ENCODE measurements around the gene MMP15.
"Not testable (repeated sequence)": the region's sequence is repeated elsewhere in the genome, so short reads cannot be mapped to it uniquely, and the experiment has no call there.

MMP15 gene

GRCh38 chr16:58025351-58026138 is at the start of gene MMP15:
TSS of gene MMP15 (plus strand) at chr16:58025754. CDS start at chr16:58026351, 597 bp downstream.
- DNase-seq, result no peak

- DNase-seq, result no peak
These were observed 49.2 kb upstream of the MMP15 start for GRCh38 chr16:57976331-57976796.

- no peak for DNase-seq
These were observed 48.0 kb upstream of the MMP15 start for GRCh38 chr16:57977418-57978069.

GRCh38 chr16:57978070-57978465 is 47.5 kb upstream of the MMP15 start:
- DNase-seq, result not testable (repeated sequence)

GRCh38 chr16:57979006-57979585 is 46.5 kb upstream of the MMP15 start:
- no peak for DNase-seq

DNA sequence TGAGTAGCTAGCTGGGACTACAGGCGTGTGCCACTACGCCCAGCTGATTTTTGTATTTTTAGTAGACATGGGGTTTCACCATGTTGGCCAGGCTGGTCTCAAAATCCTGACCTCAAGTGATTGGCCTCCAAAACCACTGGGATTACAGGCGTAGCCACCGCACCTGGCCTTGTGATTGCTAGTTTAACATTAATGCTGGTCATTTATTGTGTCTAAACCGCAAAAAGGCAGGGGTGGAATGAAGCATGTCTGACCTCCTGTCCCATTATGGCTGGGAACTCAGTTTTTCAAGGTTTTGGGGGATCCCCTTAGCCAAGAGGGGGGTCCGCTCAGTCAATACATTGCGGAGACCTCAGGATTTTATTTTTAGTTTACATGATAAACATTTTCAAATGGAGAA is 43.9 kb upstream of the MMP15 start:
- DNase-seq, result no peak

DNA sequence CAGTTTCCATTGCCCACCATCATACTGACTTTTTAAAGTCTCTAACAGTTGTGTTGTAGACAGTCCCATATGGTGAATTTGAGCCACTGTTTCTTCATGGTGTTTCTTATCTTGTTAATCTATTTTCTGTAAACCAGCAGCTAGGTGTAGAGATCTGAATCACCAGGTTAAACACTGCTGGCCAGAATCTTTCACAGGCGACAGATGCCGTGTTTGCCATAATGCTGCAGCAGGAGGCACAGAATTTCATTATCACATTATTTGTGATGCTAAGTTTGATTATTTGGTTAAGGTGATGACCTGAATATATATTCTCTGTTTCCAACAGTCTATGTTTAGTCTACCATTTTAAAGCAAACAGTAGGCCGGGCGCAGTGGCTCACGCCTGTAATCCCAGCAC is 43.2 kb upstream of the MMP15 start:
- DNase-seq, result no peak

DNA sequence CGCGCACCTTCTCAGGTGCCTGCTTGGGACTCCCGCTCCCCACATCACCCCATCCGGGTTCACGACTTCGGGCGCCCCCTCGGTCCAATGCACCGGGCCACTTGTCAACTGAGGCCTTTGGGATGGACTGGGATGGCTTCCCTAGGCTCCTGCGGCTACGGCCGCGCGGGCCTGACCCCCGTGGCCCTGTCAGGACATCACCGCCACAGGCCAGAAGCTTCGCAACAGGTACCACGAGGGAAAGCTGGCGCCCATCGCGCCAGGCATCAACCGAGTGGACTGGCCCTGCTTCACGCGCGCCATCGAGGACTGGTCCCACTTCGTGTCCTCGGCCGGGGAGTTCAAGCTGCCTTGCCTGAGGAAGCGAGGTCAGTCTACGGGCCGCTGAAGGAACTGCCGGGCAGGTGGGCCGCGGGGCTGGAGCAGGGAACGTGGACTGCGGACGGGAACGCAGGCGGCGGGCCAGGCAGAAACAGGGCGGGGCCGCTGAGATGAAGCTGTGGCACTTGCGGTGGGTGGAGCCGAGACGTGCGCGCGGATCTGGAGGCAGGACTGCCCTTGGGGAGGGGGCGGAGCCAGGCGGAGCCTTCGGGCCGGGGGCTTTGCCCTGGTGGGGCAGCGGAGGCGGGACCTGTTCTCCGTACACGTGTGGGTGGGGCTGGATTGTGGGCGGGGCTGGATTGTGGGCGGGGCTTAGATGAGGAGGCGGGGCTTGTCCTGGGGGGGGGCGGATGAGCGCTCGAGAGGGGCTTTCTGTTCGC is 40.9 kb upstream of the MMP15 start:
- no peak for DNase-seq

DNA sequence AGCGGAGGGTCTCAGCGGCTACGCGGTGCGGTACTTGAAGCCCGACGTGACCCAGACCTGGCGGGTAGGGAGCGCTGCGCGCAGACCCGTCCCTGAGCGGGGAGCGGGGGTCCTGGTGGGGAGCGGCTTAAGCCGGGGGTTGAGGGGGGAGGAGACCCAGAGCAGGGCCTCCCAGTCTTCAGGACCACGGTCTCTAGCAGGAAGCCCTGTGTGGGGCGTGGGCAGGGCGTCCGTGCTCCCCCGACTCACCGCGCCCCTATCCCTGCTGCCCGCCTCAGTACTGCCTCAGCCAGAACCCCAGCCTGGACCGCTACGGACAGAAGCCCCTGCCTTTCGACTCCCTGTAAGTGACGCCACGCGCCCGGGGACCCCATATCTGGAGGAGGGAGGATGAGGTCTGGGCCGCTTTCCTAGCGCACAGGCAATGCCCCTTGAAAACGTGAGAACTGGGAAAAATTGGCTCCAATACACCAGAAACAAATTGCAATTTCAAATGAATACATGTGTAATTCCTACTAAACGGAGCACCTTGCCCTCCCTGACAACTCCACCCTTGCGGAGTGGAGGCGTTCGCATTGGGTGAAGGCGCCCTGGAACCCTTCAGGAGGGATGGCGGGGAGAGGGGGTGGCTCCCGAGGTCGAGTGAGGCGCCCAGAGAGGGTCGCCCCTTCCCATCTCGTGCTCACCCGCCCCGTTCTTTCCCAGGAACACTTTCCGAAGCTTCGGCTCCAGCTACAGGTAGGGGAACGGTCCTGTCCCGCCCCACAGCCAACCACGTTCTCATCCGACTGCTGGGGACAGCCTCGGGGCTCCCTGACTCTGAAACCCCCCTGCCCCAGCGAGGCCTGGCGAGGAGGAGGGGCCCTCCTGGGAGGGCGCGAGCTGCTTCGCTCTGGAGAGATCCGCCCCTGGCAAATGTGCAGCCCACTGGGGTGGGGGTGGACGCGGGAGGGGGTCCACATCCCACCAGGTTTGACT is 40.1 kb upstream of the MMP15 start:
- no peak for DNase-seq

GRCh38 chr16:57986196-57986595 is 39.4 kb upstream of the MMP15 start:
- no peak for DNase-seq

- no peak for DNase-seq
These were observed 37.9 kb upstream of the MMP15 start for GRCh38 chr16:57987441-57988177.

- no peak for DNase-seq
These were observed 36.6 kb upstream of the MMP15 start for GRCh38 chr16:57988929-57989328.

- DNase-seq, result no peak
These were observed 33.9 kb upstream of the MMP15 start for GRCh38 chr16:57991551-57992059.

DNA sequence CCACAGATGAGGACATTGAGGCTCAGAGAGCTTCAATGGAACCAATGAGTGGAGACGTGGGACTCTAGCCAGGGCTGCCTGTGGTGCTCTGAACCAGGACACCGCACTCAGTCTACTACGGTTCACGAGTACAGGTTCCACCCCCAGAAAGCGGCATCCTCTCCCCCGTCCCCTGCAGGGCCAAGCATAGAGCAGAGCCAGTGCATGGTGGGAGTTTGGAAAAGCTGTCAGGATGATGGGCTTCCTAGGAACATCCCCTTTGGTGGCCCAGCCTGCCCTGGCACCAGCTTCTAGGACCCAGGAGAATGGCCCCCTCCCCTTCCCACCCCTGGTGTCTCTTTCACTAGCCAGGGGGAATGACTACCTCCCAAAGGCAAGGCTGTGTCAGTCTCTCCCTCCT is 33.5 kb upstream of the MMP15 start:
- DNase-seq, result no peak

- no peak for DNase-seq
These were observed 32.1 kb upstream of the MMP15 start for GRCh38 chr16:57993438-57993837.

DNA sequence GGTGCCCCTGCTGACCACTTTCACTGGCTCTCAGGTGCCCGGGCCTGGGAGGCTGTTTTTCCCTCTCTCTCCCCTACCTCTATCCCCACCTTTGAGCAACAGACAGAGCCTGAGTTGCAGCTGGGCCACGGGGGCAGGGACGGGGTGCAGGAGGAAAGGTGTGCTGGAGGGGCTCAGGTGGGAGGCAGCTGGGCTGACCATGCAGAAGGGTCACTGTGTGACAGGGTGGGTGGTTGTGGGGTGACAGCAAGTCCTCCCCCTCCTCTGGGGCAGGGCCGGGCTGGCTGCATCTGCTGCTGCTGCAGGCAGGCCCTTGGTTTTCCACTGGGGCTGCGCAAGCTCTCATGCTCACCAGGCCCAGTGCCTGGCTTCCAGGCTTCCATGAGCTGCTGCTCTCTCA is 31.7 kb upstream of the MMP15 start:
- no peak for DNase-seq

DNA sequence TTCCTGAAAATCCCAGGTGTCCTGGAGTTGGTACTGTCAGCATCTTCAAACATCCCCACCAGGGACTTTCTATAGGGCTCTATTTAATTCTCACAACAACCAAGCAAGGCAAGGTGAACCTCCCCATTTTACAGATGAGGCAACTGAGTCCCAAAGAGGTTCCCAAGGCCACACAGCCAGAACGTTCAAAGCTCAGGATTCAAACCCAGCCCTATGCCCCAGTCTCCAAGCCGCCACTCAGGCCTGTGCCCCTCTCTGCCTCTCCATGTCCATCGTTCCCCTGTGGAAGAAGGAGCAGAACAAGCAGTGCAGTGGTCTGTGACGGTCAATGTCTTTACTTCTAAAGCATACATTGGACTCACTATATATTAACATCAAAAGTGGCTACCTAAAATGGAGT is 31.2 kb upstream of the MMP15 start:
- DNase-seq, result no peak

GRCh38 chr16:57994778-57995177 is 30.8 kb upstream of the MMP15 start:
- no peak for DNase-seq

DNA sequence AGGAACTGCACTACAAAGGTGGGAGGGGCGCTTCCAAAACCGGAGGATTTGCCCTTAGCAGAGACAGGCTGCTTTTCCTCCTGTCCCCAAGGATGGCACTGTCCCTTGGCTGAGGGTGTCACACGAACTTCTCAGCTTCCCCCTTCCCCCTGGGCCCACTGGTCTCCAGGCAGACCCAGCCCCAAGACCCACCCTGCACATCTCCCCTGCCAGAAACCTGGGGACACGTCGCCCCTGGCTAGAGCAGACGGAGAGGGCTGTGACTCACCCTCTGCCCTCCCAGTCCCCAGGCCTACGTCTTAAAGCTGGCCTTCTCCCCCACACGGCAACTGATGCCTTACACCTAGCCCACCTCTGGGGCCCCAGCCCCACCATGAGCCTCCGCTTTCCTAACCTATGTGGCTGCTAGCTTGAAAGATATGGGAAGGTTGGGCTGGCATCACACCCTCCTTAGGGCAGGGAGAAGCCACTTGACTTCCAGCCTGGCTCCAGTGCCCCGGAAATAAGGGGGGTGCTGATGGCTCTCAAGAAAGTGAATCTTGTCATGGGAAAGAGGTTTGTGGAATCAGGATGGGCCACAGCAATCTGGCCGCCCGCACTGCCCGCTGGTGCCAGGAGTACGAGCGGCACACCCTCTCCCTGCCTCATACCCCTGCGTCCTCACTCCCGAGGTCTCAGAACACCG is 29.7 kb upstream of the MMP15 start:
- no peak for DNase-seq

GRCh38 chr16:57996406-57997175 is 29.0 kb upstream of the MMP15 start:
- DNase-seq, result no peak
